Caco-2 (cell line): ENCODE results near the gene SEC16A. TPM values are rescaled to one million over a fixed set of nuclear protein-coding genes. Genes with fewer than 3 reads are reported as not detected.

Experiments used
- BruUV-seq: library from RNA; stranded (reverse); fragments of 400-500 nt; replicated peaks from 2 replicates; lab custom pipeline; 2021; lab: Mats Ljungman, UMichigan
- CTCF ChIA-PET: fragments of 300-600 bp; sonication (Branson Sonifier 250); formaldehyde crosslinking; loops from one replicate; lab custom pipeline; 2022; ENCODE audit warnings: antibody characterized with exemption; lab: Charles Lee
- POLR2A ChIA-PET: fragments of 300-600 bp; sonication (Branson Sonifier 250); formaldehyde crosslinking; loops from one replicate; lab custom pipeline; 2022; ENCODE audit warnings: antibody characterized with exemption; lab: Charles Lee
- DNase-seq, 2 experiments: peaks; one replicate each; pipeline versions ENCODE4 v3.0.0 to v3.0.0-alpha.2; 2020 to 2022
- H3K27me3 ChIP-seq: replicated peaks from 2 replicates; pipeline ENCODE4 v1.6.0; 2011; ENCODE audit warnings: low read length; ENCODE audit not compliant: control insufficient read depth, insufficient read depth
- H3K36me3 ChIP-seq: 2 replicates; pipeline ENCODE4 v1.5.1; 2011; ENCODE audit warnings: low read length; ENCODE audit not compliant: control insufficient read depth, insufficient read depth
- H3K4me1 ChIP-seq: fragments of 250-450 bp; sonication (Bioruptor Pico); 2 replicates; pipeline ENCODE4 v1.5.1; 2020; ENCODE audit warnings: mild to moderate bottlenecking
- H3K4me3 ChIP-seq: 2 replicates; pipeline ENCODE4 v1.5.1; 2011; ENCODE audit warnings: low read depth, mild to moderate bottlenecking, control low read depth, low read length
- H3K9me3 ChIP-seq: fragments of 250-450 bp; sonication (Bioruptor Pico); 2 replicates; pipeline ENCODE4 v1.5.1; 2020; ENCODE audit warnings: mild to moderate bottlenecking, moderate library complexity
- H3K27ac Mint-ChIP-seq: one replicate; pipeline ENCODE4 v1.8.0; 2022; ENCODE audit warnings: mixed read lengths; ENCODE audit not compliant: unreplicated experiment
- H3K27me3 Mint-ChIP-seq: one replicate; pipeline ENCODE4 v1.8.0; 2022; ENCODE audit warnings: mixed read lengths; ENCODE audit not compliant: insufficient read depth, unreplicated experiment
- H3K36me3 Mint-ChIP-seq: one replicate; pipeline ENCODE4 v1.8.0; 2022; ENCODE audit warnings: mild to moderate bottlenecking, mixed read lengths; ENCODE audit not compliant: insufficient read depth, unreplicated experiment
- H3K4me1 Mint-ChIP-seq: one replicate; pipeline ENCODE4 v1.8.0; 2022; ENCODE audit warnings: low read depth, mixed read lengths; ENCODE audit not compliant: unreplicated experiment
- H3K4me3 Mint-ChIP-seq: one replicate; pipeline ENCODE4 v1.8.0; 2022; ENCODE audit warnings: mild to moderate bottlenecking, moderate library complexity, mixed read lengths; ENCODE audit not compliant: unreplicated experiment
- H3K9me3 Mint-ChIP-seq: one replicate; pipeline ENCODE4 v1.8.0; 2022; ENCODE audit warnings: mixed read lengths; ENCODE audit not compliant: unreplicated experiment
- intact Hi-C: fragments of 100-400 bp; cut with micrococcal nuclease; formaldehyde crosslinking; loops from one replicate; pipeline ENCODE4 v1.10.0; 2022; ENCODE audit not compliant: unreplicated experiment
- total RNA-seq: library from RNA; stranded (reverse); gene quantifications from 2 replicates; pipeline ENCODE4 v1.2.3, GENCODE V29; 2022
- TF ChIP-seq, protein P1 (sequence below), 2 experiments: fragments of 200-600 bp in 1 of 2; IDR thresholded peaks; 1 replicate in 1 of 2; 2 replicates in 1 of 2; pipeline versions ENCODE4 v1.5.1 to v1.8.0; 2011 to 2022; ENCODE audit warnings: antibody characterized with exemption in 1 of 2, control low read depth in 1 of 2, inconsistent platforms in 1 of 2, low read depth in 1 of 2, low read length in 1 of 2, mild to moderate bottlenecking in 1 of 2, moderate library complexity in 1 of 2; ENCODE audit not compliant: insufficient read depth in 1 of 2, severe bottlenecking in 1 of 2, unreplicated experiment in 1 of 2

Gene SEC16A
- total RNA-seq, 1 experiment from 2014 or later, result 76.4 TPM

DNA sequence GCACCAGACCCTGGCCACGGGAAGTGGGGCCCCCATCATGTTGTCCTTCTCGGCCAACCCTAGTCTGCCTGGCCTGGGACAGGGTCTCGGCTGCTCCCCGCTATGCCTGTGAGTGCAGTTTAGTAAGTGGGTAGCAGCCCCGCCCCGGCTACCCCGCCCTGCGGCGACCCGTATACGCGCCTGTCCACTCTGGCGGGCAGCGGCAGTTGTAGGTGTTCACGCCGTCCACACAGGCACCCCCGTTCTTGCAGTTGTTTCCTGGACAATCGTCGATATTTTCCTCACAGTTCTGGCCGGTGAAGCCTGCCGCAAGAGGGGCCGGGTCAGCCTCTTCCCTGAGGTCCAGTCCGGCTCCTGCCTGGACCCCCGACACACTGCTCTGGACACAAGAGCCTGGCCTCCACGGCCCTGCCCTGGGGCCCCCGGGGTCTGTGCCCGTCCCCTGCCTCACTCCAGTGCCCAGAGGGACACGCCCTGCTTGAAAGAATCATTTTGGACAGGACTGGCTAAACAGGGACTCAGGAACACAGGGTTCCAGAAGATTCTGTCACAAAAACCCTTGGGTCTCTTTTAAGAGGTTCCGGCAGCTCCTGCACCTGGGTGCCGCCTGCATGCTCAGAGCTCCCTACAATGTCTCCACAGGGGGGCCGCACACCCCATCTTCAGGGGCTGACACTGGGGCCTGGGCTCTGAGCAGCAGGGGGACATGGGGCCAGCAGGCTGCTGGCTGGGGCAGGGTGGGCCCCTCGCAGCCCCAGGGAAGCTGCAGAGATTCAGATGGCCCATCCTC lies 36.6 kb upstream of the SEC16A start:
- no peak overlapping the region for H3K4me3 Mint-ChIP-seq
- H3K4me1 Mint-ChIP-seq, result no peaks in the 10 kb centered on the region
- no TSS peak for BruUV-seq
- H3K4me1 ChIP-seq, result peaks cover 26% of the 10 kb centered on the region
- H3K9me3 Mint-ChIP-seq, result no peaks in the 10 kb centered on the region
- no peaks in the 10 kb centered on the region for H3K36me3 Mint-ChIP-seq
- no peaks in the 10 kb centered on the region for H3K27me3 Mint-ChIP-seq
- no peaks in the 10 kb centered on the region for H3K36me3 ChIP-seq
- TF ChIP-seq, protein P1, sequence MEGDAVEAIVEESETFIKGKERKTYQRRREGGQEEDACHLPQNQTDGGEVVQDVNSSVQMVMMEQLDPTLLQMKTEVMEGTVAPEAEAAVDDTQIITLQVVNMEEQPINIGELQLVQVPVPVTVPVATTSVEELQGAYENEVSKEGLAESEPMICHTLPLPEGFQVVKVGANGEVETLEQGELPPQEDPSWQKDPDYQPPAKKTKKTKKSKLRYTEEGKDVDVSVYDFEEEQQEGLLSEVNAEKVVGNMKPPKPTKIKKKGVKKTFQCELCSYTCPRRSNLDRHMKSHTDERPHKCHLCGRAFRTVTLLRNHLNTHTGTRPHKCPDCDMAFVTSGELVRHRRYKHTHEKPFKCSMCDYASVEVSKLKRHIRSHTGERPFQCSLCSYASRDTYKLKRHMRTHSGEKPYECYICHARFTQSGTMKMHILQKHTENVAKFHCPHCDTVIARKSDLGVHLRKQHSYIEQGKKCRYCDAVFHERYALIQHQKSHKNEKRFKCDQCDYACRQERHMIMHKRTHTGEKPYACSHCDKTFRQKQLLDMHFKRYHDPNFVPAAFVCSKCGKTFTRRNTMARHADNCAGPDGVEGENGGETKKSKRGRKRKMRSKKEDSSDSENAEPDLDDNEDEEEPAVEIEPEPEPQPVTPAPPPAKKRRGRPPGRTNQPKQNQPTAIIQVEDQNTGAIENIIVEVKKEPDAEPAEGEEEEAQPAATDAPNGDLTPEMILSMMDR (IDR thresholded peaks at IDR 0.05; ENCODE audit: insufficient read depth in 1 of 2, low read depth in 1 of 2, low read length in 1 of 2, severe bottlenecking in 1 of 2, unreplicated experiment in 1 of 2), result no peak
- CTCF ChIA-PET, result interaction anchor here (0.5 to 1.1 kb wide), 4 partner anchors 29 to 110 kb away, joined by 3 to 6 read pairs (median 4); no protein-coding TSS in a partner anchor
- no peak overlapping the region for H3K4me3 ChIP-seq
- no peaks in the 10 kb centered on the region for H3K27me3 ChIP-seq
- no peaks in the 10 kb centered on the region for H3K9me3 ChIP-seq
- no peak overlapping the region for H3K27ac Mint-ChIP-seq
- intact Hi-C loops, result no loop called here
- POLR2A ChIA-PET, result no interaction called here
- no peak for DNase-seq

DNA sequence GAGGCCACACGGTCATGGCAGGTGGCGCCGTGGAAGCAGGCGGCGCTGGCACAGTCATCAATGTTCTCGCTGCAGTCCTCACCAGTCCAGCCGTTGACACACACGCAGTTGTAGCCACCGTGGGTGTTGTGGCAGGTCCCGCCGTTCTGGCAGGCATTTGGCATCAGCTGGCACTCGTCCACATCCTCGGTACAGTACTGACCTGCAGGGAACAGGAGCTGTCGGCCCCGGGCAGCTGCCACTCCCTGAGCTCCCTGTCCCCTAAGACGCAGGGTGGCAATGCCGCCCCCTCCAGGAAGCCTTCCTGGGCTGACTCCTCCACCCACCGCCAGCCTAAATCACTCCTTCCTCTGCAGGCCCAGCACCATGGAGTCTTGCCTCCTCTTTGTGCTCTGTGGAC lies 35.8 kb upstream of the SEC16A start:
- CTCF ChIA-PET, result no interaction called here
- no peaks in the 10 kb centered on the region for H3K36me3 ChIP-seq
- peaks cover 26% of the 10 kb centered on the region for H3K4me1 ChIP-seq
- DNase-seq, result no peak
- TF ChIP-seq, protein P1 (IDR thresholded peaks at IDR 0.05; ENCODE audit: insufficient read depth in 1 of 2, low read depth in 1 of 2, low read length in 1 of 2, severe bottlenecking in 1 of 2, unreplicated experiment in 1 of 2), result no peak
- no TSS peak for BruUV-seq
- no peak overlapping the region for H3K4me3 ChIP-seq
- H3K27me3 ChIP-seq, result no peaks in the 10 kb centered on the region
- Mint-ChIP-seq H3K4me3 (no peak overlapping the region), H3K36me3 (no peaks in the 10 kb centered on the region), H3K4me1 (no peaks in the 10 kb centered on the region), H3K27me3 (no peaks in the 10 kb centered on the region), H3K27ac (no peak overlapping the region), H3K9me3 (no peaks in the 10 kb centered on the region)
- POLR2A ChIA-PET, result no interaction called here
- no peaks in the 10 kb centered on the region for H3K9me3 ChIP-seq
- intact Hi-C loops, result no loop called here

DNA sequence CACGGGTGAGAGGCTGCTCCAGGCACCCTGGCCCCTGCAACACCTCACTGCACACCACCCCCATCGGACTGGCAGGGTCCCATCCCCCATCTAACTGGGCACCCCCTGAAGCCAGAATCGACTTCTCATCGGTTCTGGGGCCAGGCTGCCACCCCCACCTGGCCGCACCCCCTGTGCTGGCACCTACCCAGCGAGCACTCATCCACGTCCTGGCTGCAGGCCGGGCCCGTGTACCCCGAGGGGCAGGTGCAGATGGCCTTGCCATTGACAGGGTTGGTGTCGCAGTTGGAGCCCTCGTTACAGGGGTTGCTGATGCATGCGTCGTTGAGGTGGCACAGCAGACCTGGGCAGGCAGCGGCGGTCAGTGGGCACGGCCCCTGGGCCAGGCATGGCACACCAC lies 35.1 kb upstream of the SEC16A start:
- BruUV-seq, result no TSS peak
- H3K4me1 Mint-ChIP-seq, result no peaks in the 10 kb centered on the region
- no peak for DNase-seq
- Histone ChIP-seq H3K27me3 (no peaks in the 10 kb centered on the region), H3K4me3 (no peak overlapping the region), H3K36me3 (no peaks in the 10 kb centered on the region), H3K9me3 (no peaks in the 10 kb centered on the region), H3K4me1 (peaks cover 26% of the 10 kb centered on the region)
- TF ChIP-seq, protein P1 (IDR thresholded peaks at IDR 0.05; ENCODE audit: insufficient read depth in 1 of 2, low read depth in 1 of 2, low read length in 1 of 2, severe bottlenecking in 1 of 2, unreplicated experiment in 1 of 2), result no peak
- H3K36me3 Mint-ChIP-seq, result no peaks in the 10 kb centered on the region
- no peak overlapping the region for H3K27ac Mint-ChIP-seq
- H3K9me3 Mint-ChIP-seq, result no peaks in the 10 kb centered on the region
- ChIA-PET POLR2A (no interaction called here), CTCF (no interaction called here)
- no peaks in the 10 kb centered on the region for H3K27me3 Mint-ChIP-seq
- intact Hi-C loops, result no loop called here
- H3K4me3 Mint-ChIP-seq, result no peak overlapping the region
